Endothelial cell of umbilical vein (primary cell): Measurements from ENCODE around the gene CLIP2. TPM values are rescaled to one million over a fixed set of nuclear protein-coding genes. Genes with fewer than 3 reads are reported as not detected.
"Not testable (repeated sequence)": the region's sequence is repeated elsewhere in the genome, so short reads cannot be mapped to it uniquely, and the experiment has no call there.

ENCODE experiments used
- BruUV-seq: library from RNA; stranded (reverse); fragments of 400-500 nt; replicated peaks from 2 replicates; lab custom pipeline; 2021; lab: Mats Ljungman, UMichigan
- CTCF ChIA-PET: fragments of 300-600, 350-600 bp; sonication (Branson Sonifier 250); formaldehyde crosslinking; loops from one replicate; lab custom pipeline; 2021; ENCODE audit warnings: antibody characterized with exemption, inconsistent platforms; lab: Charles Lee
- POLR2A ChIA-PET: fragments of 300-600, 350-600 bp; sonication (Branson Sonifier 250); formaldehyde crosslinking; loops from one replicate; lab custom pipeline; 2021; ENCODE audit warnings: antibody characterized with exemption, inconsistent platforms; lab: Charles Lee
- DNase-seq: peaks from one replicate; pipeline ENCODE4 v3.0.0-alpha.2; 2011; ENCODE audit warnings: low read depth, low spot score
- FAIRE-seq: peaks from 2 replicates; lab custom pipeline; 2011; peaks lifted over from hg19 to GRCh38; lab: Jason Lieb, UNC
- H2AFZ ChIP-seq: 2 replicates; pipeline ENCODE4 v1.6.0; 2012; ENCODE audit warnings: low read depth, low read length, control low read depth, inconsistent platforms
- H3K27ac ChIP-seq: 2 replicates; pipeline ENCODE4 v1.5.1; 2011; ENCODE audit warnings: low read depth, mild to moderate bottlenecking, control low read depth, low read length, moderate library complexity; ENCODE audit not compliant: insufficient read depth
- H3K27me3 ChIP-seq, 2 experiments: 2 replicates each; pipeline versions ENCODE4 v1.6.0 to v1.6.1; 2011; ENCODE audit warnings: low read length in 2 of 2, mixed read lengths in 1 of 2; ENCODE audit not compliant: control insufficient read depth in 2 of 2, insufficient read depth in 2 of 2
- H3K36me3 ChIP-seq, 2 experiments: 2 replicates in 1 of 2; 3 replicates in 1 of 2; pipeline ENCODE4 v1.5.1; 2011; ENCODE audit warnings: low read length in 2 of 2, mild to moderate bottlenecking in 1 of 2, moderate library complexity in 1 of 2; ENCODE audit not compliant: control insufficient read depth in 2 of 2, insufficient read depth in 2 of 2; ENCODE audit errors: extremely low read depth in 1 of 2
- H3K4me1 ChIP-seq: 3 replicates; pipeline ENCODE4 v1.5.1; 2011; ENCODE audit warnings: mild to moderate bottlenecking, low read length; ENCODE audit not compliant: control insufficient read depth, insufficient read depth; ENCODE audit errors: extremely low read depth
- H3K4me2 ChIP-seq: 2 replicates; pipeline ENCODE4 v1.6.1; 2011; ENCODE audit warnings: low read length, control low read depth, mixed read lengths; ENCODE audit not compliant: insufficient read depth
- H3K4me3 ChIP-seq, 3 experiments: fragments of 200-600 bp in 1 of 3; sonication (generic), shearing (Covaris generic) in 1 of 3; replicated peaks in 1 of 3; 2 replicates each; pipeline ENCODE4 v1.5.1; 2011 to 2016; ENCODE audit warnings: control low read depth in 3 of 3, low read length in 3 of 3, mild to moderate bottlenecking in 2 of 3, inconsistent platforms in 1 of 3, low read depth in 1 of 3, moderate library complexity in 1 of 3; ENCODE audit not compliant: insufficient read depth in 1 of 3
- H3K79me2 ChIP-seq: 2 replicates; pipeline ENCODE4 v1.6.0; 2012; ENCODE audit warnings: low read length, inconsistent platforms; ENCODE audit not compliant: control insufficient read depth, insufficient read depth
- H3K9ac ChIP-seq: replicated peaks from 2 replicates; pipeline ENCODE3; 2011; ENCODE audit warnings: low read length, control low read depth; ENCODE audit not compliant: insufficient read depth; ENCODE audit errors: extremely low read depth
- H3K9me1 ChIP-seq: replicated peaks from 3 replicates; pipeline ENCODE4 v1.6.0; 2011; ENCODE audit warnings: mild to moderate bottlenecking, low read length; ENCODE audit not compliant: control insufficient read depth, insufficient read depth; ENCODE audit errors: extremely low read depth
- H3K9me3 ChIP-seq: replicated peaks from 2 replicates; pipeline ENCODE4 v1.5.1; 2012; ENCODE audit warnings: low read length, inconsistent platforms; ENCODE audit not compliant: control insufficient read depth, insufficient read depth
- H4K20me1 ChIP-seq: replicated peaks from 2 replicates; pipeline ENCODE3; 2011; ENCODE audit warnings: mild to moderate bottlenecking, low read length; ENCODE audit not compliant: control insufficient read depth, insufficient read depth; ENCODE audit errors: extremely low read depth
- EZH2 ChIP-seq: IDR thresholded peaks from 2 replicates; pipeline ENCODE4 v1.6.1; 2012; ENCODE audit warnings: borderline replicate concordance, low read depth, mild to moderate bottlenecking, moderate library complexity, low read length, inconsistent platforms; ENCODE audit not compliant: severe bottlenecking
- FOS ChIP-seq: IDR thresholded peaks from 2 replicates; pipeline ENCODE4 v1.6.1; 2011; ENCODE audit warnings: mild to moderate bottlenecking, low read length, moderate library complexity, borderline replicate concordance; ENCODE audit not compliant: insufficient read depth
- GATA2 ChIP-seq: IDR thresholded peaks from 2 replicates; pipeline ENCODE4 v1.7.0; 2011; ENCODE audit warnings: low read depth, mild to moderate bottlenecking, moderate library complexity, mixed read lengths, low read length; ENCODE audit not compliant: insufficient read length, insufficient read depth
- JUN ChIP-seq: IDR thresholded peaks from 2 replicates; pipeline ENCODE4 v1.6.1; 2011; ENCODE audit warnings: borderline replicate concordance, low read depth; ENCODE audit not compliant: insufficient read length, insufficient read depth
- MYC ChIP-seq: IDR thresholded peaks from one replicate; pipeline ENCODE4 v1.6.1; 2011; ENCODE audit warnings: mild to moderate bottlenecking, low read depth, low read length
- POLR2A ChIP-seq: IDR thresholded peaks from 2 replicates; pipeline ENCODE4 v1.6.1; 2012; ENCODE audit warnings: low read depth, mild to moderate bottlenecking, control low read depth, low read length
- POLR2AphosphoS5 ChIP-seq: IDR thresholded peaks from 2 replicates; pipeline ENCODE4 v1.6.1; 2012; ENCODE audit warnings: low read depth, mild to moderate bottlenecking, control low read depth, low read length, moderate library complexity; ENCODE audit not compliant: insufficient read depth
- dilution Hi-C: fragments of 300-500 bp; cut with MboI; formaldehyde crosslinking; loops from one replicate; pipeline ENCODE4 v1.15.0; 2019; ENCODE audit warnings: low sequenced_read_pairs; ENCODE audit not compliant: extremely low pct_ligation_motif_present
- intact Hi-C: fragments of 100-400 bp; cut with micrococcal nuclease; formaldehyde crosslinking; loops from one replicate; pipeline ENCODE4 v1.10.0; 2022
- polyA plus RNA-seq, 4 experiments: library from polyadenylated mRNA; depleted of rRNA in 3 of 4; stranded (reverse) in 3 of 4; unstranded in 1 of 4; fragments of >200 nt; gene quantifications; 2 replicates each; pipeline versions ENCODE4 v1.2.1 to v1.2.3, GENCODE V29; 2011 to 2012; ENCODE audit warnings: missing spikeins in 1 of 4
- total RNA-seq: library from RNA; stranded (reverse); gene quantifications from 2 replicates; pipeline ENCODE4 v1.2.3, GENCODE V29; 2021
- TF ChIP-seq, protein P1 (sequence below), 2 donors: IDR thresholded peaks; 1 replicate in 1 of 2; 2 replicates in 1 of 2; pipeline ENCODE4 v1.5.1; 2011; ENCODE audit warnings: low read length in 2 of 2, mild to moderate bottlenecking in 2 of 2, moderate library complexity in 2 of 2, control low read depth in 1 of 2, inconsistent platforms in 1 of 2, low read depth in 1 of 2; ENCODE audit not compliant: insufficient read depth in 1 of 2; ENCODE audit errors: extremely low read depth in 1 of 2
- TF ChIP-seq, protein P2 (sequence below): IDR thresholded peaks from 2 replicates; pipeline ENCODE4 v1.6.1; 2011; ENCODE audit not compliant: insufficient read depth, insufficient read length

The CLIP2 gene
- total and polyA plus RNA-seq, 2 donors (not counting 3 experiments of a cell fraction or from before 2014, with no cell fraction given), result 8.3 to 37.1 TPM

DNA sequence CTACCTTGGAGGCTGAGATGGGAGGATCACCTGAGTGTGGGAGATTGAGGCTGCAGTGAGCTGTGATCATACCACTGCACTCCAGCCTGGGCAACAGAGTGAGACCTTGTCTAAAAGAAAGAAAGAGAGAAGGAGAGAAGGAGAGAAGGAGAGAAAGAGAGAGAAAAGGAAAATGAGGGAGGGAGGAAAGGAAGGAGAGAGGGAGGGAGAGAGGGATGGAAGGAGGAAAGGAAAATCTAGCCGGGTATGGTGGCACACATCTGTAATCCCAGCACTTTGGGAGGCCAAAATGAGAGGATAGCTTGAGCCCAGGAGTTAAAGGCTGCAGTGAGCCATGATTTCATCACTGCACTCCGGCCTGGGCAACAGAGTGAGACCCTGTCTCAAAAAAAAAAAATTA is 121.6 kb downstream of the CLIP2 start:
- no peaks in the 10 kb centered on the region for H3K79me2 ChIP-seq
- no peaks in the 10 kb centered on the region for H3K9me1 ChIP-seq
- no peak overlapping the region for H3K9ac ChIP-seq
- intact Hi-C loops (no loop called here), dilution Hi-C loops (no loop called here)
- no peaks in the 10 kb centered on the region for H3K36me3 ChIP-seq
- ChIA-PET CTCF (interaction anchor here (1.1 to 2.2 kb wide), 2 partner anchors 10 to 135 kb away, joined by 3 to 9 read pairs; no protein-coding TSS in a partner anchor), POLR2A (no interaction called here)
- no peaks in the 10 kb centered on the region for H3K27me3 ChIP-seq
- no peaks in the 10 kb centered on the region for H3K9me3 ChIP-seq
- no peak overlapping the region for H3K4me2 ChIP-seq
- no TSS peak for BruUV-seq
- H3K27ac ChIP-seq, result no peak overlapping the region
- no peaks in the 10 kb centered on the region for H4K20me1 ChIP-seq
- no peaks in the 10 kb centered on the region for H3K4me1 ChIP-seq
- no peak for TF ChIP-seq EZH2
- TF ChIP-seq MYC, result no peak
- TF ChIP-seq JUN, result no peak
- TF ChIP-seq, protein P1, sequence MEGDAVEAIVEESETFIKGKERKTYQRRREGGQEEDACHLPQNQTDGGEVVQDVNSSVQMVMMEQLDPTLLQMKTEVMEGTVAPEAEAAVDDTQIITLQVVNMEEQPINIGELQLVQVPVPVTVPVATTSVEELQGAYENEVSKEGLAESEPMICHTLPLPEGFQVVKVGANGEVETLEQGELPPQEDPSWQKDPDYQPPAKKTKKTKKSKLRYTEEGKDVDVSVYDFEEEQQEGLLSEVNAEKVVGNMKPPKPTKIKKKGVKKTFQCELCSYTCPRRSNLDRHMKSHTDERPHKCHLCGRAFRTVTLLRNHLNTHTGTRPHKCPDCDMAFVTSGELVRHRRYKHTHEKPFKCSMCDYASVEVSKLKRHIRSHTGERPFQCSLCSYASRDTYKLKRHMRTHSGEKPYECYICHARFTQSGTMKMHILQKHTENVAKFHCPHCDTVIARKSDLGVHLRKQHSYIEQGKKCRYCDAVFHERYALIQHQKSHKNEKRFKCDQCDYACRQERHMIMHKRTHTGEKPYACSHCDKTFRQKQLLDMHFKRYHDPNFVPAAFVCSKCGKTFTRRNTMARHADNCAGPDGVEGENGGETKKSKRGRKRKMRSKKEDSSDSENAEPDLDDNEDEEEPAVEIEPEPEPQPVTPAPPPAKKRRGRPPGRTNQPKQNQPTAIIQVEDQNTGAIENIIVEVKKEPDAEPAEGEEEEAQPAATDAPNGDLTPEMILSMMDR (IDR thresholded peaks at IDR 0.05; ENCODE audit: extremely low read depth in 1 of 2, insufficient read depth in 1 of 2, low read depth in 1 of 2, low read length in 2 of 2), result no peak
- no peak for TF ChIP-seq POLR2AphosphoS5
- TF ChIP-seq, protein P2, sequence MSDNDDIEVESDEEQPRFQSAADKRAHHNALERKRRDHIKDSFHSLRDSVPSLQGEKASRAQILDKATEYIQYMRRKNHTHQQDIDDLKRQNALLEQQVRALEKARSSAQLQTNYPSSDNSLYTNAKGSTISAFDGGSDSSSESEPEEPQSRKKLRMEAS, result no peak
- no peak for TF ChIP-seq GATA2
- no peak for TF ChIP-seq FOS
- no peak for TF ChIP-seq POLR2A
- no peak for DNase-seq
- no peak overlapping the region for H2AFZ ChIP-seq
- no peak overlapping the region for H3K4me3 ChIP-seq
- FAIRE-seq, result no peak

DNA sequence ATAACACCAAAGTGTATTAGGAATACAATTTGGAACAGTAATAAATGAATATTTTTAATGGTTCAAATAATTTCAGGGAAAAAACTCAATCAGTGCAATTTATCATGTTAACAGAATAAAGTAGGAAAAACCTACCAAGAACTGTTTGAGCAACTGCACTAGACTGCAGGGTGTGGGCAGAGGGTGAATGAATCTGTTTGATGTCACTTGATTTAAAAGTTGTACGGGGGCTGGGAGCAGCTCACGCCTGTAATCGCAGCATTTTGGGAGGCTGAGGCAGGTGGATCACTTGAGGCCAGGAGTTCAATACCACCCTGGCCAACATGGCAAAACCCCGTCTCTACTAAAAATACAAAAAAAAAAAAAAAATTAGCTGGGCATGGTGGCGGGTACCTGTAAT is 122.4 kb downstream of the CLIP2 start:
- H2AFZ ChIP-seq, BruUV-seq, H3K4me3 ChIP-seq, DNase-seq, H3K4me2 ChIP-seq, H3K27me3 ChIP-seq, intact Hi-C loops, H3K9me3 ChIP-seq, dilution Hi-C loops, H3K4me1 ChIP-seq, H3K9ac ChIP-seq, H3K27ac ChIP-seq, H3K36me3 ChIP-seq, FAIRE-seq, H3K9me1 ChIP-seq, H3K79me2 ChIP-seq, H4K20me1 ChIP-seq: not testable (repeated sequence)
- ChIA-PET POLR2A (interaction anchor here (0.7 kb wide), 2 partner anchors 56 to 386 kb away, joined by 4 read pairs; no protein-coding TSS in a partner anchor), CTCF (interaction anchor here (1.1 to 2.2 kb wide), 2 partner anchors 11 to 136 kb away, joined by 3 to 9 read pairs; no protein-coding TSS in a partner anchor)
